VCaP (cell line): ENCODE data around the gene TMEFF2.

Source experiments
- H3K27ac ChIP-seq: fragments of 450-650 bp; 2 replicates; pipeline ENCODE4 v1.5.1; 2017
- TF ChIP-seq, protein P1 (sequence below): fragments of 450-650 bp; conservative IDR thresholded peaks from 2 replicates; pipeline ENCODE4 v1.5.1; 2017; ENCODE audit warnings: mild to moderate bottlenecking, moderate library complexity

TMEFF2 gene

DNA sequence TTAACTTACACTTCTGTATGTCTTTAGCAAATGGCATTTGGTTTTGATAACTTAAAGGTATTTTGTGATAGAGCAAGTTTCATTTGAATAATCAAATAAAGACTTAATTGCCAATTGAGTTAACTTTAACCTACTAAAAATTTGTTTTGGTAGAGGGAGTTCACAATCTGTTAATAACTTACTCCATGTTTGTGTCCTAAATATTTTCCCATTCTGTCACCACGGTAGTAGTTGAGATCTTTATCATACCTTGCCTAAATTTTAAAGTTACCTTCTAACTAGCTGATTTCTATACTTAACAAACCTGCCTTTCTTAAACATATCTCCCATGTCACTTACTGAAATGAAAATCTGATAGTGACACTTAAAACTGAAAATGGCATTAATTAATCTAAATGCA, 127.1 kb downstream of the TMEFF2 start:
- TF ChIP-seq, protein P1, sequence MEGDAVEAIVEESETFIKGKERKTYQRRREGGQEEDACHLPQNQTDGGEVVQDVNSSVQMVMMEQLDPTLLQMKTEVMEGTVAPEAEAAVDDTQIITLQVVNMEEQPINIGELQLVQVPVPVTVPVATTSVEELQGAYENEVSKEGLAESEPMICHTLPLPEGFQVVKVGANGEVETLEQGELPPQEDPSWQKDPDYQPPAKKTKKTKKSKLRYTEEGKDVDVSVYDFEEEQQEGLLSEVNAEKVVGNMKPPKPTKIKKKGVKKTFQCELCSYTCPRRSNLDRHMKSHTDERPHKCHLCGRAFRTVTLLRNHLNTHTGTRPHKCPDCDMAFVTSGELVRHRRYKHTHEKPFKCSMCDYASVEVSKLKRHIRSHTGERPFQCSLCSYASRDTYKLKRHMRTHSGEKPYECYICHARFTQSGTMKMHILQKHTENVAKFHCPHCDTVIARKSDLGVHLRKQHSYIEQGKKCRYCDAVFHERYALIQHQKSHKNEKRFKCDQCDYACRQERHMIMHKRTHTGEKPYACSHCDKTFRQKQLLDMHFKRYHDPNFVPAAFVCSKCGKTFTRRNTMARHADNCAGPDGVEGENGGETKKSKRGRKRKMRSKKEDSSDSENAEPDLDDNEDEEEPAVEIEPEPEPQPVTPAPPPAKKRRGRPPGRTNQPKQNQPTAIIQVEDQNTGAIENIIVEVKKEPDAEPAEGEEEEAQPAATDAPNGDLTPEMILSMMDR, result no peak
- no peak overlapping the region for H3K27ac ChIP-seq

- no peak overlapping the region for H3K27ac ChIP-seq
- TF ChIP-seq, protein P1, result no peak
Observed at GRCh38 chr2:192064459-192064858, 130.3 kb downstream of the TMEFF2 start.

- TF ChIP-seq, protein P1, result no peak
- H3K27ac ChIP-seq, result no peak overlapping the region
Observed at GRCh38 chr2:192060161-192060560, 134.6 kb downstream of the TMEFF2 start.

- TF ChIP-seq, protein P1, result no peak
- no peak overlapping the region for H3K27ac ChIP-seq
Observed at GRCh38 chr2:192059266-192059665, 135.5 kb downstream of the TMEFF2 start.

DNA sequence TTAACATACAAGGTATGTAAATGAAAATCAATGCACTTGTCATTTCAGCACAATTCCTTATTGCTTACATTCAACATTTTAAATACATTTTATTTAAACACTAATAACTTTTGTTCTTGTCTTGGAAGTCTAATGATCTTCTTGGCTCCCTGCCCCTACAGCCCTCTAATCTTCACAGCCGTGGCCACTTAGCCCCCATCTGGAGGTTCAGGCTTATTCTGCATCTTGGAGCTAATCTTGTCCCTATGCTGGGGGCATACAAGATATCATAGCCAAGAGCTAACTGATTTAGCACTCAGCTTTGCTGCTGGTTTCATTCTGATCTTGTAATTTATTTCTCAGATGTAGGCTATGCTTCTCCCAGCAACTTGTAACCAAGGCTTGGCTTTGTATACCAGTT, 140.8 kb downstream of the TMEFF2 start:
- TF ChIP-seq, protein P1, result no peak
- no peak overlapping the region for H3K27ac ChIP-seq

GRCh38 chr2:192051533-192051932, 143.2 kb downstream of the TMEFF2 start:
- TF ChIP-seq, protein P1, result no peak
- H3K27ac ChIP-seq, result no peak overlapping the region

DNA sequence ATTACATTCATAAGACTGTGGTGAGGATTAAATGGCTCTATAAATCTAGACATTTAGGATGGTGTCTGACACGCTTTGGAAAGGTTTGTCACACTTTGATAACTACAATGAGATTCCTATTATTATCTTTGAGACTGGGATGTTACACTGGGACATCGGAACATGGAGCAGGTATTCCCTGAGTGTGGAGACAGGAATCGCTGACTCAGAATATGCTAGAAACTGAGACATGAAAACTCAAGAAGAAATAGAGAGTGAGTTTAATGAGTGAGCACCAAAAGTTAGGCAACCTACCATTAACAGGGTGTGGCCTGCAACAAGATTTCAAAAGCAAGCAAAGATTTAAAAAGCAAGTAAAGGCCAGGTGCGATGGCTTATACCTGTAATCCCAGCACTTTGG, 145.4 kb downstream of the TMEFF2 start:
- TF ChIP-seq, protein P1, result no peak
- no peak overlapping the region for H3K27ac ChIP-seq
